ENCODE results near the gene SEMA3B.

The SEMA3B gene

DNA sequence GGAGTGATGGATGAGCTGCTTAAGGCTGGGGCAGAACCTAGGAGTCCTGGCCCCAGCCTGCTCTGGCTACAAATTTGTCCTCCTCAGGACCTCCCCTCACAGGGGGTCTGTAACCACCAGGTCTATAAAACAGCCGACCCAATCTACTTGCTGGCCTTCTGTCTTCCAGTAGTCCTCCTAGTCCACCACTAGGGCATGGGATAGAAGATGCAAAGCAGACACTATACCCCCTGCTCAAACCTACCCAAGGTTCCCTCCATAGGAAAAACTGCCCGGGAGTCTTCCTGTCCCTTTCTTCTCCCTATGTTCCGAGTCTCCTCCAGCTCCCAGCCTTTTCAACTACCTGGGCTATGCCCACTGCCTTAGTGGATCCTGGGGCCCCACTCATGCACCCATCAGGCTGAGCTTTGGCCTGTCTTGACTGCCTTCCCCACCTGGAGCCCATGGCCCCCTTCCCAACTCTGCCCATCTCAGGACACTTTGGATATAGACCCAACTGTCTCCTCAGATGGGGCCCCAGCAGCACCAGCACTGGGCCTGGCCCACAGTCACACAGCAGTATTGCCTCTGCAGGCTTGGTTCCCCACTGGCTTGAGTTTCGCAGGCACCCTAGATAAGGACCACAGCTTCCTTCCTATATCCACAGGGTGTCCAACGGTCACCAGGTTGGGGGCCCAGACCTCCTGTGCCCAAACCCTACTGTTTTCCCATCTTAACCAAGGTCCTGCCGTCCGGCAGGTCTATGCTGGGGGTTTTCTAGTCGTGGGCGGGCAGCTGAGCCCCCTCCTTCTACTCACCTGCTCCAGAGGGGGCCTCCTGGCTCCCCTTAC lies 29.2 kb downstream of the SEMA3B start:
- peak overlapping the region; percentile 80 for H3K9ac ChIP-seq (ENCODE audit: low read depth, low read length, poor library complexity, severe bottlenecking)
- H3K79me2 ChIP-seq (ENCODE audit: insufficient read depth, low read length), result peaks cover 19% of the 10 kb centered on the region; the same call in 1 of the 2 replicates
- peak overlapping the region; percentile 78 for H3K4me3 ChIP-seq (ENCODE audit: low read length, poor library complexity, severe bottlenecking)
- peak overlapping the region; percentile 98 for H3K4me2 ChIP-seq (ENCODE audit: low read depth, low read length, poor library complexity, severe bottlenecking)
- no peaks in the 10 kb centered on the region for H3K9me3 ChIP-seq (ENCODE audit: insufficient read depth, low read depth, low read length)
- H3K36me3 ChIP-seq (ENCODE audit: insufficient read depth, low read length), result no peaks in the 10 kb centered on the region
- no peaks in the 10 kb centered on the region for H3F3A ChIP-seq (ENCODE audit: low read depth)
- H3K27me3 ChIP-seq (ENCODE audit: insufficient read depth, low read length, poor library complexity, severe bottlenecking), result no peaks in the 10 kb centered on the region
- peaks cover 17% of the 10 kb centered on the region for H3K4me1 ChIP-seq (ENCODE audit: insufficient read depth, low read length, poor library complexity, severe bottlenecking)
- TF ChIP-seq, protein P1, sequence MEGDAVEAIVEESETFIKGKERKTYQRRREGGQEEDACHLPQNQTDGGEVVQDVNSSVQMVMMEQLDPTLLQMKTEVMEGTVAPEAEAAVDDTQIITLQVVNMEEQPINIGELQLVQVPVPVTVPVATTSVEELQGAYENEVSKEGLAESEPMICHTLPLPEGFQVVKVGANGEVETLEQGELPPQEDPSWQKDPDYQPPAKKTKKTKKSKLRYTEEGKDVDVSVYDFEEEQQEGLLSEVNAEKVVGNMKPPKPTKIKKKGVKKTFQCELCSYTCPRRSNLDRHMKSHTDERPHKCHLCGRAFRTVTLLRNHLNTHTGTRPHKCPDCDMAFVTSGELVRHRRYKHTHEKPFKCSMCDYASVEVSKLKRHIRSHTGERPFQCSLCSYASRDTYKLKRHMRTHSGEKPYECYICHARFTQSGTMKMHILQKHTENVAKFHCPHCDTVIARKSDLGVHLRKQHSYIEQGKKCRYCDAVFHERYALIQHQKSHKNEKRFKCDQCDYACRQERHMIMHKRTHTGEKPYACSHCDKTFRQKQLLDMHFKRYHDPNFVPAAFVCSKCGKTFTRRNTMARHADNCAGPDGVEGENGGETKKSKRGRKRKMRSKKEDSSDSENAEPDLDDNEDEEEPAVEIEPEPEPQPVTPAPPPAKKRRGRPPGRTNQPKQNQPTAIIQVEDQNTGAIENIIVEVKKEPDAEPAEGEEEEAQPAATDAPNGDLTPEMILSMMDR (conservative IDR thresholded peaks at IDR 0.05; ENCODE audit: low read length), result peak; percentile 51
- no peak for TF ChIP-seq EZH2phosphoT487 (IDR thresholded peaks at IDR 0.05; ENCODE audit: borderline replicate concordance)
- H4K20me1 ChIP-seq (ENCODE audit: insufficient read depth, low read length, poor library complexity, severe bottlenecking), result peaks cover 3% of the 10 kb centered on the region
- no peak overlapping the region for H2AFZ ChIP-seq (ENCODE audit: low read length)
- no peaks in the 10 kb centered on the region for H3K9me2 ChIP-seq (replicated peaks; ENCODE audit: low read depth, low read length)

DNA sequence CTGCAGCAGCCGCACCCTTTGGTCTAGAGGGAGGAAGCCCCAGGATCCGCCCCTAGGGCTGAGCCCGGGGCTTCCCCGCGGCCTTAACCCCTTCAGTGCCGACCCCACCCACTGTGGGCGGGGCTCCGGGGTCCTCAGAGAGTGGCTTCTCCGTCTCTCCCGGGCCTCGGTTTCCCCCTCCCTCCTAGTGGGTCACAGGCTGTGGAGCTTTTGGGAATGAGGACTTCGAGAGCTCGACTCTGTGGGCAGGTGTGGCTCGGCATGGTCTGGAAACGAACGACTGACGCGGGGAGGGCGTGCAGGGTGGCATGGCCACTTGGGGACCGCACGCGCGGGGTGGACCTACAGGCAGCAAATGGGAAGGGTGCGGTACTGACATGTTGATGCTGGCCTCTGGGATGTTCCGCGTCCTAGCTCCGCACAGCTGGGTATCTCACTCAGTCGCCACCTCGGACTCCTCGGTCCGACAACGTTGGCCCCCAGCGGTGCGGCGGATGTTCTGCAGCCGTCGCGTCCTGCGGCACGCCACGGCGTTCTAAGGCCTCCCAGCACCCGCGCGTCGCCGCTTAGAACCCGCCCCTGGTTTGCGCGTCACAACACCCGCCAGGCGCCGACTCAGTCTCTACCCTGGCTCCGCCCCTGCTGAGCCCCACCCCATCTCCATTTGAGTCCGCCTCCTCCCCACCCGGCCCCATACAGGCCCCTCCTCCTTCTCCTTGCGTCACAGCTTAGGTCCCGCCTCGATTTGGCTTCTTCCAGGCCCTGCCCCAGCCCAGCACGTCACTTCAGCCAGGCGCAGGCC lies 30.1 kb downstream of the SEMA3B start, which contains the start of the genes HYAL3 and NAA80:
Gene HYAL3, minus strand, starts transcription at position 570 of the 802 bp plus-strand sequence. CDS start 3,803 bp downstream, outside the sequence.
Gene NAA80, minus strand, starts transcription at position 570 of the 802 bp plus-strand sequence. CDS start 1,942 bp downstream, outside the sequence.
- Histone ChIP-seq H3K4me3 (ENCODE audit: low read length, poor library complexity, severe bottlenecking) (peak within 1 kb of the TSS; percentile 78), H2AFZ (ENCODE audit: low read length) (peak within 1 kb of the TSS; percentile 92), H3K4me2 (ENCODE audit: low read depth, low read length, poor library complexity, severe bottlenecking) (peak within 1 kb of the TSS; percentile 98), H3K4me1 (ENCODE audit: insufficient read depth, low read length, poor library complexity, severe bottlenecking) (peaks cover 17% of the 10 kb centered on the region), H3K9me3 (ENCODE audit: insufficient read depth, low read depth, low read length) (no peaks in the 10 kb centered on the region), H3K9me2 (replicated peaks; ENCODE audit: low read depth, low read length) (no peaks in the 10 kb centered on the region), H4K20me1 (ENCODE audit: insufficient read depth, low read length, poor library complexity, severe bottlenecking) (peaks cover 3% of the 10 kb centered on the region), H3K9ac (ENCODE audit: low read depth, low read length, poor library complexity, severe bottlenecking) (peak within 1 kb of the TSS; percentile 82), H3K27me3 (ENCODE audit: insufficient read depth, low read length, poor library complexity, severe bottlenecking) (no peaks in the 10 kb centered on the region), H3F3A (ENCODE audit: low read depth) (no peaks in the 10 kb centered on the region), H3K79me2 (ENCODE audit: insufficient read depth, low read length) (peaks cover 19% of the 10 kb centered on the region; the same call in 1 of the 2 replicates), H3K36me3 (ENCODE audit: insufficient read depth, low read length) (no peaks in the 10 kb centered on the region)
- no peak for TF ChIP-seq EZH2phosphoT487 (IDR thresholded peaks at IDR 0.05; ENCODE audit: borderline replicate concordance)
- TF ChIP-seq, protein P1 (conservative IDR thresholded peaks at IDR 0.05; ENCODE audit: low read length), result peak; percentile 48

GRCh38 chr3:50299638-50299928 lies 30.6 kb downstream of the SEMA3B start:
- H3K9ac ChIP-seq (ENCODE audit: low read depth, low read length, poor library complexity, severe bottlenecking), result peak overlapping the region; percentile 82
- no peaks in the 10 kb centered on the region for H3K27me3 ChIP-seq (ENCODE audit: insufficient read depth, low read length, poor library complexity, severe bottlenecking)
- H3K9me3 ChIP-seq (ENCODE audit: insufficient read depth, low read depth, low read length), result no peaks in the 10 kb centered on the region
- H2AFZ ChIP-seq (ENCODE audit: low read length), result peak overlapping the region; percentile 92
- H3K4me3 ChIP-seq (ENCODE audit: low read length, poor library complexity, severe bottlenecking), result peak overlapping the region; percentile 78
- H3K4me2 ChIP-seq (ENCODE audit: low read depth, low read length, poor library complexity, severe bottlenecking), result peak overlapping the region; percentile 92
- H3F3A ChIP-seq (ENCODE audit: low read depth), result no peaks in the 10 kb centered on the region
- H3K79me2 ChIP-seq (ENCODE audit: insufficient read depth, low read length), result peaks cover 19% of the 10 kb centered on the region; the same call in 1 of the 2 replicates
- H4K20me1 ChIP-seq (ENCODE audit: insufficient read depth, low read length, poor library complexity, severe bottlenecking), result peaks cover 3% of the 10 kb centered on the region
- no peaks in the 10 kb centered on the region for H3K9me2 ChIP-seq (replicated peaks; ENCODE audit: low read depth, low read length)
- no peak for TF ChIP-seq EZH2phosphoT487 (IDR thresholded peaks at IDR 0.05; ENCODE audit: borderline replicate concordance)
- TF ChIP-seq, protein P1 (conservative IDR thresholded peaks at IDR 0.05; ENCODE audit: low read length), result no peak
- peaks cover 17% of the 10 kb centered on the region for H3K4me1 ChIP-seq (ENCODE audit: insufficient read depth, low read length, poor library complexity, severe bottlenecking)
- no peaks in the 10 kb centered on the region for H3K36me3 ChIP-seq (ENCODE audit: insufficient read depth, low read length)
